Lower leg skin (tissue), 4 donors: ENCODE data around the gene SLC22A4. TPM values are rescaled to one million over a fixed set of nuclear protein-coding genes. Genes with fewer than 3 reads are reported as not detected.

ENCODE experiments used
- DNase-seq, 2 donors: peaks; one replicate each; pipeline ENCODE4 v3.0.0-alpha.2; 2019; ENCODE audit warnings: low spot score in 2 of 2
- H3K4me3 ChIP-seq: fragments of 200-600 bp; sonication (generic); 2 replicates; pipeline ENCODE4 v1.5.1; 2017; ENCODE audit warnings: mild to moderate bottlenecking, low read depth; ENCODE audit not compliant: poor library complexity, severe bottlenecking
- POLR2A ChIP-seq, 2 donors: fragments of 450-650 bp; IDR thresholded peaks; one replicate each; pipeline ENCODE4 v1.6.1; 2016 to 2017; ENCODE audit warnings: antibody characterized with exemption in 2 of 2, mild to moderate bottlenecking in 1 of 2, moderate library complexity in 1 of 2
- WGBS, 2 donors: methylation state at CpG; one replicate each; pipeline ENCODE4 v1.1.5; 2018; 5-methylcytosine and 5-hydroxymethylcytosine counted together
- intact Hi-C: fragments of 100-400 bp; cut with DNase I; formaldehyde crosslinking; loops from one replicate; pipeline ENCODE4 v1.15.0; 2023; ENCODE audit warnings: low total_unique reads
- total RNA-seq, 4 donors: library from RNA; depleted of rRNA; stranded (reverse); fragments of >200 nt; gene quantifications; one replicate each; pipeline ENCODE4 v1.1.0, GENCODE V29; 2016
- TF ChIP-seq, protein P1 (sequence below), 3 donors: fragments of 450-650 bp; IDR thresholded peaks; one replicate each; pipeline ENCODE4 v1.5.1; 2016; ENCODE audit warnings: antibody characterized with exemption in 3 of 3, mild to moderate bottlenecking in 3 of 3, moderate library complexity in 2 of 3

The SLC22A4 gene
- total RNA-seq, 4 donors from 2014 or later = 0.27 to 1.8 (median 1.8) TPM

DNA sequence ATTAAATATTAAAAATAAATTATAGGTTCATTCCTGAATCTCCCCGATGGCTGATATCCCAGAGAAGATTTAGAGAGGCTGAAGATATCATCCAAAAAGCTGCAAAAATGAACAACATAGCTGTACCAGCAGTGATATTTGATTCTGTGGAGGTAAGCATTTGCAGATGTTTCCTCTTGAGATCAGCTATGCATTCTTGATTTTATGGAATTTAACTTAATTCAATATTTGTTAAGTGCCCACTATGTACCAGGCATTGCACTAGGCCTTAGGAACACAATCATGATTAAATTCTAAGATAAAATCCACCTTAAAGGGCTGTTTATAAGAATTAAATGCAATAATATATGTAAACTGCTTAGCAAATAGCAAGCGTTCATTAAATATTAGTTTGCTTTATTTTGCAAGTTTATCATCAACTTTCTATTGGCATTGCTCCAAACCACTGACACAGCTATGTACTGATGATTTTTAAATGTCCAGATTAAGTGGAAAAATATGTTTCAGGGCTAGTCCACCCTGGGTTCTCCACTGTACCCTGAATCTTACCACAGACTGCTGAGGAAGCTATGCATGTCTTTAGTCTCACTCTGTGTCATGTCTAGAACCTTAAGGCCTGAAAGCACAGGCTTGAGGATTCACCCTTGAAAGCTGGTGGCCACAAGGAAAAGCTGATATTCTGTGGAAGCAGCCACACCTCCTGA, 33.2 kb downstream of the SLC22A4 start:
- TF ChIP-seq, protein P1, sequence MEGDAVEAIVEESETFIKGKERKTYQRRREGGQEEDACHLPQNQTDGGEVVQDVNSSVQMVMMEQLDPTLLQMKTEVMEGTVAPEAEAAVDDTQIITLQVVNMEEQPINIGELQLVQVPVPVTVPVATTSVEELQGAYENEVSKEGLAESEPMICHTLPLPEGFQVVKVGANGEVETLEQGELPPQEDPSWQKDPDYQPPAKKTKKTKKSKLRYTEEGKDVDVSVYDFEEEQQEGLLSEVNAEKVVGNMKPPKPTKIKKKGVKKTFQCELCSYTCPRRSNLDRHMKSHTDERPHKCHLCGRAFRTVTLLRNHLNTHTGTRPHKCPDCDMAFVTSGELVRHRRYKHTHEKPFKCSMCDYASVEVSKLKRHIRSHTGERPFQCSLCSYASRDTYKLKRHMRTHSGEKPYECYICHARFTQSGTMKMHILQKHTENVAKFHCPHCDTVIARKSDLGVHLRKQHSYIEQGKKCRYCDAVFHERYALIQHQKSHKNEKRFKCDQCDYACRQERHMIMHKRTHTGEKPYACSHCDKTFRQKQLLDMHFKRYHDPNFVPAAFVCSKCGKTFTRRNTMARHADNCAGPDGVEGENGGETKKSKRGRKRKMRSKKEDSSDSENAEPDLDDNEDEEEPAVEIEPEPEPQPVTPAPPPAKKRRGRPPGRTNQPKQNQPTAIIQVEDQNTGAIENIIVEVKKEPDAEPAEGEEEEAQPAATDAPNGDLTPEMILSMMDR (IDR thresholded peaks at IDR 0.05) = no peak
- TF ChIP-seq POLR2A (IDR thresholded peaks at IDR 0.05) = no peak
- H3K4me3 ChIP-seq = no peak overlapping the region
- no peak for DNase-seq
- intact Hi-C loops = no loop called here
- WGBS, 2 donors = 63 to 69% methylated on average over 2 of the region's 2 CpGs

DNA sequence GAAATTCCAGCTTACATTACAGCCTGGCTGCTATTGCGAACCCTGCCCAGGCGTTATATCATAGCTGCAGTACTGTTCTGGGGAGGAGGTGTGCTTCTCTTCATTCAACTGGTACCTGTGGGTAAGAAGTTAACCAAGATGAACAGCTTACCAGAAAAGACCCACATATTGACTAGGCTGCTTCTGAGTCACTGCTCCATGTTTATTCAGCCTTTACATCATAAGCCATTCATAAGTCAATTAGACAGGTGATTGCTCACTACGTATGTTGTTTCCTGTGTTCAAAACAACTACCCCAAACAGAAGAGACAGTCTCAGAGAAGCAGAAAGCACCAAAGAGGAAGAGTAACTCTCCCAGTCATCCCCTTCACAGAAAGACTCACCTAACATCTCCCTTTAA, 40.6 kb downstream of the SLC22A4 start:
- H3K4me3 ChIP-seq = no peak overlapping the region
- WGBS, 2 donors = 83 to 92% methylated on average over 3 of the region's 3 CpGs
- DNase-seq = no peak
- intact Hi-C loops = no loop called here
- TF ChIP-seq, protein P1 (IDR thresholded peaks at IDR 0.05) = no peak
- no peak for TF ChIP-seq POLR2A (IDR thresholded peaks at IDR 0.05)

DNA sequence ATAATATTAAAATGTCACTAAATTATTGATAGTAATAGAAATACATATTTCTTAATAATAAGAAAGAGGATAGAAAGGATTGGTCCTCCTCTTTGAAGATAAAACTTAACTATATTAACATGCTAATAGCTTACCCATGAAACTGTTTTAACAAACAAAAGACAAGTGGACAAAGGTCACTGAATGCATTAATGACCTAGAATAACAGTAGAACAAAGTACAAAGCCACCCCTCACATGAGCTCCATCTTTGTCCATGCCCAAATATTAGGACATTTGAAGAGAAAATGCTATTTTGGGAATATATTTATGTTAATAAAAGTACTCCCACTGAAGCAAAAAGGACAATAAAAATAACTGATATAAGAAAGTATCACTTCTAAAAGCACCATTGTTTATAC, 41.2 kb downstream of the SLC22A4 start:
- intact Hi-C loops = no loop called here
- no peak for TF ChIP-seq POLR2A (IDR thresholded peaks at IDR 0.05)
- TF ChIP-seq, protein P1 (IDR thresholded peaks at IDR 0.05) = no peak

DNA sequence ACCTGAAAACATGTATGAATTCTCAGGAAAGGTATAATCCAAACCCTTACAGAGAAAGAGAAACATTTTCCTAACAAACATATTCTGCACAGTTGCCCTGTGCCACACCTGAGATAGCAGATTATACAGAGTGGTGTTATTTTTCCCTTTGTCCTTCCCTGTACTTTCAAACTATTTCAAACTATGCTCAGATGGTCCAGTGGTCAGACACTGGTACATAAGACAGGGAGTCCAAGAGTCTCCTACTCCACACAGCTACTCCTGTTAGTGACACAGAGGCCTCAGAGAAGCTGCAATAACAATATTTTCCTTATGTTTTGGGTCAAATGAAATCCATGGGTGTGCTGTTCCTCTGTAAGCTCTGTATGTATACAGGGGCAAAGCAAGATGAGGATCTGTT, 45.3 kb downstream of the SLC22A4 start:
- TF ChIP-seq, protein P1 (IDR thresholded peaks at IDR 0.05) = no peak
- TF ChIP-seq POLR2A (IDR thresholded peaks at IDR 0.05) = no peak
- intact Hi-C loops = no loop called here
- H3K4me3 ChIP-seq = no peak overlapping the region
- no peak for DNase-seq

More for the DNA sequence above, 41.2 kb downstream of the SLC22A4 start:
- DNase-seq = no peak
- no peak overlapping the region for H3K4me3 ChIP-seq

DNA sequence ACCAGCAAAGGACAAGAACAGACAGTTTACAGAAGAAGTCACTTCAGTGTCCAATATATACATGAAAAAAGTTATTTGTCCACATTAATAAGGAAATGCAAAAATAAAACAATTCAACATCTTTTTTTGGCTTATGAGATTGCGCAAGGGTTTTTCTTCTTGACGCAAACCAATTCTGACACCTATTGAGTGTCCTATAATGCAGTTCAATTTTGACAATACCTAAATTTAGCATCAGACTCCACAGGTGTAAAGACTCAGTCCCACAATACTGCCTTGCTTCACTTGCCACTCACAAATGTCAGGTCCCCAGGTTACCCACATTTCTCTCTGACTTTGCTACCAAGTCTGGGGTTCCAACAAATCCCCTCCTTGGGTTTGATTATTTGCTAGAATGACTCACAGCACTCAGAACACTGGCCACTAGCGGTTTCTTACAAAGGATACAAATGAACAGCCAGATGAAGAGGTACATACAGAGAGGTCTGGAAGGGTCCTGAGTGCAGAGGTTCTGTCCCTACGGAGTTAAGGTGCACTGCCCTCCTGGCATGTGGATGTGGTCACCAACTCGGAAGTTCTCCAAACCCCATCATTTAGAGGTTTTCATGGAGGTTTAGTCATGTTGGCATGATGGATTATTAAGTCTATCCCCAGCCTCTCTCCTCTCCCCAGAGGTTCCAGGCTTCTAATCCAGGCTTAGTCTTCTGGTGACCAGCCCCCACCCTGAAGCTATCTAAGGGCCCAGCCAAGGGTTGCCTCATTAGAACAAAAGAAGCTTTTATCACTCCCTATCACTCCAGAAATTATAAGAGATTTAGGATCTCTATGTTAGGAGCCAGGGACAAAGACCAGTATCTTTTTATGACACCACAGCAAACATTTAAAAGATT, 48.3 kb downstream of the SLC22A4 start:
- no peak for TF ChIP-seq POLR2A (IDR thresholded peaks at IDR 0.05)
- TF ChIP-seq, protein P1 (IDR thresholded peaks at IDR 0.05) = no peak
- 70 to 83% methylated on average over 5 of the region's 5 CpGs for WGBS, 2 donors
- intact Hi-C loops = no loop called here
- H3K4me3 ChIP-seq = no peak overlapping the region
- no peak for DNase-seq
